Testis (tissue), 3 donors: ENCODE results near the gene CD200. TPM values are rescaled to one million over a fixed set of nuclear protein-coding genes. Genes with fewer than 3 reads are reported as not detected.
"Not testable (repeated sequence)": the region's sequence is repeated elsewhere in the genome, so short reads cannot be mapped to it uniquely, and the experiment has no call there.

ENCODE experiments used
- DNase-seq: peaks from one replicate; pipeline ENCODE4 v3.0.0-alpha.2; 2019
- H3K27ac ChIP-seq, 2 donors: fragments of 200-600 bp; sonication (generic); one replicate each; pipeline ENCODE4 v1.5.1; 2019
- H3K27me3 ChIP-seq: fragments of 200-600 bp; sonication (generic); one replicate; pipeline ENCODE4 v1.5.1; 2019
- H3K36me3 ChIP-seq: fragments of 200-600 bp; sonication (generic); one replicate; pipeline ENCODE4 v1.5.1; 2017; ENCODE audit warnings: low read depth; ENCODE audit errors: missing control alignments
- H3K4me1 ChIP-seq: fragments of 200-600 bp; sonication (generic); one replicate; pipeline ENCODE4 v1.5.1; 2019
- H3K4me3 ChIP-seq, 2 donors: fragments of 200-600 bp; sonication (generic); one replicate each; pipeline ENCODE4 v1.5.1; 2017 to 2019
- H3K9me3 ChIP-seq: fragments of 200-600 bp; sonication (generic); one replicate; pipeline ENCODE4 v1.5.1; 2017
- CTCF ChIP-seq, 3 experiments: fragments of 450-650 bp in 2 of 3; fragments of 200-600 bp in 1 of 3; sonication (generic) in 1 of 3; IDR thresholded peaks; one replicate each; pipeline ENCODE4 v1.5.1; 2016 to 2019; ENCODE audit warnings: antibody characterized with exemption in 3 of 3, mild to moderate bottlenecking in 2 of 3, moderate library complexity in 1 of 3
- POLR2A ChIP-seq: fragments of 450-650 bp; IDR thresholded peaks from one replicate; pipeline ENCODE4 v1.6.1; 2017; ENCODE audit warnings: antibody characterized with exemption, mild to moderate bottlenecking, moderate library complexity
- WGBS, 2 donors: methylation state at CpG; one replicate each; pipeline ENCODE4 v1.1.5; 2018; 5-methylcytosine and 5-hydroxymethylcytosine counted together
- intact Hi-C: fragments of 100-400 bp; cut with DNase I; formaldehyde crosslinking; loops from one replicate; pipeline ENCODE4 v1.15.1; 2023; ENCODE audit warnings: low total_unique reads
- polyA plus RNA-seq: library from polyadenylated mRNA; stranded (reverse); fragments of 350-450 nt; fragmentation: Illumina TruSeq; extraction: RNeasy Lipid Tissue Mini Kit (QIAGEN cat#74804); gene quantifications from one replicate; pipeline ENCODE4 v1.2.3, GENCODE V29; 2014; ENCODE audit warnings: low read depth, low replicate concordance; ENCODE audit not compliant: insufficient read depth
- total RNA-seq, 2 donors: library from RNA; depleted of rRNA; stranded (reverse); fragments of >200 nt; gene quantifications; one replicate each; pipeline ENCODE4 v1.2.3, GENCODE V29; 2016

CD200 gene
- total and polyA plus RNA-seq, 3 donors from 2014 or later, result 3.4 to 8.5 (median 6.3) TPM

- no peaks in the 10 kb centered on the region for H3K36me3 ChIP-seq
- 87 to 90% methylated on average over 1 of the region's 1 CpG for whole genome bisulfite sequencing, 2 donors
- intact Hi-C loops, result no loop called here
- H3K9me3 ChIP-seq, result no peaks in the 10 kb centered on the region
- H3K27ac ChIP-seq, result no peak overlapping the region
- H3K4me1 ChIP-seq, result no peaks in the 10 kb centered on the region
- H3K27me3 ChIP-seq, result no peaks in the 10 kb centered on the region
- no peak for DNase-seq
- H3K4me3 ChIP-seq, result no peak overlapping the region
- no peak for TF ChIP-seq POLR2A
- TF ChIP-seq CTCF (IDR thresholded peaks at IDR 0.05), result no peak
These were observed 42.2 kb downstream of the CD200 start for GRCh38 chr3:112375117-112375516.

- no peak for DNase-seq
- 36 to 44% methylated on average over 5 of the region's 5 CpGs for WGBS, 2 donors
- H3K36me3 ChIP-seq, result no peaks in the 10 kb centered on the region
- TF ChIP-seq POLR2A (no peak), CTCF (IDR thresholded peaks at IDR 0.05) (no peak)
- H3K4me1 ChIP-seq, result no peaks in the 10 kb centered on the region
- no peaks in the 10 kb centered on the region for H3K27me3 ChIP-seq
- no peak overlapping the region for H3K27ac ChIP-seq
- intact Hi-C loops, result no loop called here
- no peaks in the 10 kb centered on the region for H3K9me3 ChIP-seq
- H3K4me3 ChIP-seq, result no peak overlapping the region
These were observed 43.4 kb downstream of the CD200 start for GRCh38 chr3:112376241-112376911.

GRCh38 chr3:112376992-112377391, 44.0 kb downstream of the CD200 start:
- H3K4me1 ChIP-seq, result no peaks in the 10 kb centered on the region
- no peaks in the 10 kb centered on the region for H3K36me3 ChIP-seq
- TF ChIP-seq CTCF (IDR thresholded peaks at IDR 0.05) (no peak), POLR2A (no peak)
- H3K27ac ChIP-seq, result no peak overlapping the region
- 47 to 56% methylated on average over 1 of the region's 1 CpG for WGBS, 2 donors
- H3K4me3 ChIP-seq, result no peak overlapping the region
- intact Hi-C loops, result no loop called here
- DNase-seq, result no peak
- no peaks in the 10 kb centered on the region for H3K9me3 ChIP-seq
- no peaks in the 10 kb centered on the region for H3K27me3 ChIP-seq

GRCh38 chr3:112377568-112378071, 44.7 kb downstream of the CD200 start:
- H3K4me1 ChIP-seq, result no peaks in the 10 kb centered on the region
- H3K27me3 ChIP-seq, result no peaks in the 10 kb centered on the region
- intact Hi-C loops, result no loop called here
- TF ChIP-seq CTCF (IDR thresholded peaks at IDR 0.05) (no peak), POLR2A (no peak)
- no peak overlapping the region for H3K4me3 ChIP-seq
- no peak for DNase-seq
- H3K36me3 ChIP-seq, result no peaks in the 10 kb centered on the region
- H3K9me3 ChIP-seq, result no peaks in the 10 kb centered on the region
- 58 to 75% methylated on average over 4 of the region's 4 CpGs for WGBS, 2 donors
- H3K27ac ChIP-seq, result no peak overlapping the region

- intact Hi-C loops, H3K4me3 ChIP-seq: not testable (repeated sequence)
- 74 to 89% methylated on average over 4 of the region's 4 CpGs for WGBS, 2 donors
These were observed 45.4 kb downstream of the CD200 start for GRCh38 chr3:112378347-112378746.

More at GRCh38 chr3:112378347-112378746, 45.4 kb downstream of the CD200 start:
- H3K36me3 ChIP-seq, DNase-seq, H3K27me3 ChIP-seq, H3K4me1 ChIP-seq, H3K27ac ChIP-seq, H3K9me3 ChIP-seq: not testable (repeated sequence)
